T-helper 1 cell treated with Interleukin-12 subunit alpha and Interleukin-12 subunit beta and Interleukin-4 antibody, amounts not matched to agents 30 μg/mL and 1 μg/mL, for 36 hours (primary cell): ENCODE results near the gene DDIT4.
"Not testable (repeated sequence)": the region's sequence is repeated elsewhere in the genome, so short reads cannot be mapped to it uniquely, and the experiment has no call there.

Experiments used
- H3K27ac Mint-ChIP-seq: one replicate; pipeline ENCODE4 v1.8.0; 2021; ENCODE audit warnings: mild to moderate bottlenecking, mixed read lengths
- H3K27me3 Mint-ChIP-seq: one replicate; pipeline ENCODE4 v1.8.0; 2021; ENCODE audit warnings: low read depth, mixed read lengths
- H3K36me3 Mint-ChIP-seq: one replicate; pipeline ENCODE4 v1.8.0; 2021; ENCODE audit warnings: low read depth, mixed read lengths
- H3K4me1 Mint-ChIP-seq: one replicate; pipeline ENCODE4 v1.8.0; 2021; ENCODE audit warnings: low read depth, mixed read lengths
- H3K4me3 Mint-ChIP-seq: one replicate; pipeline ENCODE4 v1.8.0; 2021; ENCODE audit warnings: mild to moderate bottlenecking, moderate library complexity, mixed read lengths
- H3K9me3 Mint-ChIP-seq: one replicate; pipeline ENCODE4 v1.8.0; 2021; ENCODE audit warnings: mixed read lengths

Gene DDIT4

GRCh38 chr10:72285972-72286521 is 12.3 kb downstream of the DDIT4 start:
- no peak overlapping the region for H3K4me3 Mint-ChIP-seq
- H3K27ac Mint-ChIP-seq: peak overlapping the region; percentile 50
- H3K36me3 Mint-ChIP-seq: peaks cover 3% of the 10 kb centered on the region
- peaks cover 32% of the 10 kb centered on the region for H3K4me1 Mint-ChIP-seq
- H3K27me3 Mint-ChIP-seq: no peaks in the 10 kb centered on the region
- peaks cover 4% of the 10 kb centered on the region for H3K9me3 Mint-ChIP-seq

DNA sequence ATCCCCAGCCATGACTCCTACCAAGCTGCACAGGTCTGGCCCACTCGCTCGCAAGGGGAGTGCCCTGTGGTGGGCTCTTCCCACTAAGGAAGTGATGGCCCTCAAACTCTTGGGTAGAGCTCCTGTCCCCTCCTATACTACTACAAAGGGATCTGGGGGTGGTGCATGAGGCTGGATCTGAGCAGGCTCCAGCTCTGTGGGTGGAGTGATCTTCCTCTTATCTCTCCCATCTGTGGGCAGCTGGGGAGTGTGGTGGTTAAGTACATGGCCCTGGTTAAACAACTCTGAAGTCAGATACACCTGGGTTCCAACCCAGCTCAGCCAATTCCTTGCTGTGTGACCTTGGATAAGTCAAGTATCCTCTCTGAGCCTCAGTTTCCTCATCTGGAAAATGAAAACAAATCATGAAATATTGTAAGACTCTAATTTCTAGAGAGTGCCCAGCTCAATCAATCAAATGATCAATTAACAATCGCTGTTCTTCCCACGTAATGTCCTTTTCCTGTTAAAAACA is 17.4 kb downstream of the DDIT4 start:
- H3K27ac Mint-ChIP-seq: peak overlapping the region; percentile 79
- H3K4me3 Mint-ChIP-seq: peak overlapping the region; percentile 63
- H3K4me1 Mint-ChIP-seq: peaks cover 53% of the 10 kb centered on the region
- peaks cover 3% of the 10 kb centered on the region for H3K36me3 Mint-ChIP-seq
- no peaks in the 10 kb centered on the region for H3K27me3 Mint-ChIP-seq
- peaks cover 4% of the 10 kb centered on the region for H3K9me3 Mint-ChIP-seq

DNA sequence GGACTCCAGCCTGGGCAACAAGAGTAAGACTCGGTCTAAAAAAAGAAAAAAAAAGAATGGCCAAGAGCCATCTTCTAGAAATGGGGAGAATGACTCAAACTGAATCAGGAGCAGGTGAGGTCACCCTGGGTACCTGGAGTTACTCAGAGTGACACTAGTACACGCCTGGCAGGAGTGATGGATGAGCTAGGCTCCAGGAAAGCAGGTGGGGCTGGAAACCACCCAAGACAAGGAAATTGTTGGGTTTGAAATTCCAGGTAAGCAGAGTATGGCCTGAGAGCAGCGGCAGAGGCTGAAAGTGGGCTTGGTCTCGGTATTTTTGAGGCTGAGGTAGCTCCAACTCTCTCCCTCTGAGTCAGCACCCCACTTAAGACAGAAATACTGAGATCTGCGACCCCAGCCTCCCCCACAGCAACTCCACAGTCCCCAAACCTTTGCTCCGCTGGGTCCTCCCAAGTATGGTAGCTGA is 18.5 kb downstream of the DDIT4 start:
- H3K36me3 Mint-ChIP-seq: peaks cover 6% of the 10 kb centered on the region
- H3K27ac Mint-ChIP-seq: peak overlapping the region; percentile 93
- peaks cover 52% of the 10 kb centered on the region for H3K4me1 Mint-ChIP-seq
- H3K4me3 Mint-ChIP-seq: peak overlapping the region; percentile 64
- no peaks in the 10 kb centered on the region for H3K9me3 Mint-ChIP-seq
- H3K27me3 Mint-ChIP-seq: no peaks in the 10 kb centered on the region

DNA sequence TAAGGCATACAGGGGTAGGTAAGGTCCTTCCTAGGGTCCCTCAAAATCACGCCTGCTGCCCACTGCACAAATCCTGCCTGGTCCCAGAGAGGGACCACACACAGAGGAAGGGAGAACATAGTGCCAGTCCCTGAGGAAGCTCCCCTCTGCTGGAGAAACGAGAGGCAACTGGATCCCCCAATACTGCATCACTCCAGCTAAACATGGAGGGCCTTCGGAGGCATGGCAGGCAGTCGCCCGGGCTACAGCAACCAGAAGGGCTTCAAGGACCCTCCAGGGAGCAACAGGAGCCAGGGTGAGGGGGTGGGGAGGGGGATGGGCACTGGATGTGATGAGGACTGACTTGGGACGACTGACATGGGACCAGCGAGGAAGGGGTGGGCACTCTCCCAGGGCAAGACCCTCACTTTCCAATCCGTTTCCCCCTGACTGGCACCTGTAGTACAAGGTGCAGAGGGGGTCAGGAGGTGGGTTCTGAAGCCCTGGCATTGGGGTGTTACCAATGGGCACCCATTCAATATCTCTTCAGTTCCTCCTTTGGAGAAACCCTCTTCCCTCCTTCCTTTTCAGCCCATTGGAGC is 21.7 kb downstream of the DDIT4 start:
- peaks cover 9% of the 10 kb centered on the region for H3K36me3 Mint-ChIP-seq
- H3K9me3 Mint-ChIP-seq: no peaks in the 10 kb centered on the region
- peak overlapping the region; percentile 35 for H3K4me3 Mint-ChIP-seq
- H3K4me1 Mint-ChIP-seq: peaks cover 63% of the 10 kb centered on the region
- H3K27me3 Mint-ChIP-seq: no peaks in the 10 kb centered on the region
- H3K27ac Mint-ChIP-seq: peak overlapping the region; percentile 100

DNA sequence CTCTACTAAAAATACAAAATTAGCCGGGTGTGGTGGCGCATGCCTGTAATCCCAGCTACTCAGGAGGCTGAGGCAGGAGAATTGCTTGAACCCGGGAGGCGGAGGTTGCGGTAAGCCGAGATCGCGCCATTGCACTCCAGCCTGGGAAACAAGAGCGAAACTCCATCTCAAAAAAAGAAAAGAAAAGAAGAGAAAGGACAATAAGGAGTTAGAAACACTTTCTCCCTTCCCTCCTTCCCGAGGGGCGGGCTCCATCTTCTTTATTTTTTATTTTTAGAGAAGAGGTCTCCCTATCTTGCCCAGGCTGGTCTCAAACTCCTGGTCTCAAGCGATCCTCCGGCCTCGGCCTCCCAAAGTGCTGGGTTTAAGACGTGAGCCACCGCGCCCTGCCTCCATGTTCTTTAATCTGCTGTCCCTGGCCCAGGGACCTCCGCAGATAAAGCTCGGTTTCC is 23.1 kb downstream of the DDIT4 start:
- not testable (repeated sequence) for H3K27me3 Mint-ChIP-seq, H3K36me3 Mint-ChIP-seq, H3K9me3 Mint-ChIP-seq
- Mint-ChIP-seq H3K4me1 (peaks cover 59% of the 10 kb centered on the region), H3K27ac (peak overlapping the region; percentile 100), H3K4me3 (peak overlapping the region; percentile 92)

GRCh38 chr10:72297281-72297804 is 23.6 kb downstream of the DDIT4 start:
- Mint-ChIP-seq H3K27me3 (no peaks in the 10 kb centered on the region), H3K27ac (peak overlapping the region; percentile 100), H3K4me3 (peak overlapping the region; percentile 92), H3K36me3 (peaks cover 9% of the 10 kb centered on the region), H3K4me1 (peaks cover 55% of the 10 kb centered on the region), H3K9me3 (no peaks in the 10 kb centered on the region)

DNA sequence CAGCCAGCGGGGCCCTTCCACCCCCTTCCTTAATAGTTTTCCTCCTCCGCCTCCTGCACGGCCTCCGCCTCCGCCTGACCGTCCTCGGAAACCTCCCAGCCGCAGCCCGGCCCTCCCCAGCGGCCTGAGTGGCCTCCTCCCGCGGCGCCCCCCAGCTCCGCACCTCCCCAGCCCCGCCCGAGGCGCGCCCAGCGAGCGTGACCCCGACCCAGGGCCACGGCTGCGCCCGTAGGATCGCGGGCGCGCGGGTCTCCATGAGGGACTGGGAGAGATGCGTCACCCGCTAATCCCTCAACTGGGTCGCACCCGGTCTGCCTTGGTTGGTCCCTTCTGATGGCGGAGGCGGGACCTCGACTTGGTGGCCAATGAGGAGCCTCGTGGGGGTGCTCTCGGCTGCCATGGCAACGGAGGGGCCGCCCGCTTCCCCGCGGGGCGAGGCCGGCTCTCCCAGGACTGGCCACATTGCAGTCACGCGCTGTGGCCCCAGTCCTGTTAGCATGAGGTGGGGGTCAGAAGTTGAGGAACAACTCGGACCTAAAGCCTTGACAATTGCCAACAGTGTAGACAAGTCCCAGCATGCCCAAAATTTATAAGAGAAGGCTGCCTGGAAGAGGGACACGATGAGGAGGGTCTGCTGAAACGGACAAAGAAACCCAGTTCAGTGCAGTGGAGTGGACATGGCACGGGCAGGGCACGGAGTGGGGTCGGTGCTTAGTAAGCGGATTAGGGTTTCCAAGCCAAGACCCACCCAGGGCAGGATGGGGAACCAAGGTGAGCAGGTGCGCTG is 24.3 kb downstream of the DDIT4 start:
- no peaks in the 10 kb centered on the region for H3K27me3 Mint-ChIP-seq
- peaks cover 48% of the 10 kb centered on the region for H3K4me1 Mint-ChIP-seq
- H3K9me3 Mint-ChIP-seq: no peaks in the 10 kb centered on the region
- H3K4me3 Mint-ChIP-seq: peak overlapping the region; percentile 92
- H3K27ac Mint-ChIP-seq: peak overlapping the region; percentile 100
- peaks cover 9% of the 10 kb centered on the region for H3K36me3 Mint-ChIP-seq

- Mint-ChIP-seq H3K27ac (peak overlapping the region; percentile 100), H3K4me3 (peak overlapping the region; percentile 92), H3K27me3 (no peaks in the 10 kb centered on the region), H3K9me3 (no peaks in the 10 kb centered on the region), H3K4me1 (peaks cover 44% of the 10 kb centered on the region), H3K36me3 (peaks cover 9% of the 10 kb centered on the region)
These were observed 25.1 kb downstream of the DDIT4 start for GRCh38 chr10:72298592-72299519.

GRCh38 chr10:72303424-72304128 is 29.9 kb downstream of the DDIT4 start:
- H3K27ac Mint-ChIP-seq: peak overlapping the region; percentile 49
- H3K4me1 Mint-ChIP-seq: peaks cover 41% of the 10 kb centered on the region
- H3K9me3 Mint-ChIP-seq: no peaks in the 10 kb centered on the region

GRCh38 chr10:72306215-72306760 is 32.6 kb downstream of the DDIT4 start:
- H3K27ac Mint-ChIP-seq: peak overlapping the region; percentile 92
- H3K4me3 Mint-ChIP-seq: no peak overlapping the region
- H3K36me3 Mint-ChIP-seq: no peaks in the 10 kb centered on the region
- no peaks in the 10 kb centered on the region for H3K9me3 Mint-ChIP-seq
- H3K4me1 Mint-ChIP-seq: peaks cover 50% of the 10 kb centered on the region
- no peaks in the 10 kb centered on the region for H3K27me3 Mint-ChIP-seq

More at GRCh38 chr10:72303424-72304128, 29.9 kb downstream of the DDIT4 start:
- H3K36me3 Mint-ChIP-seq: no peaks in the 10 kb centered on the region
- no peak overlapping the region for H3K4me3 Mint-ChIP-seq
- H3K27me3 Mint-ChIP-seq: no peaks in the 10 kb centered on the region

DNA sequence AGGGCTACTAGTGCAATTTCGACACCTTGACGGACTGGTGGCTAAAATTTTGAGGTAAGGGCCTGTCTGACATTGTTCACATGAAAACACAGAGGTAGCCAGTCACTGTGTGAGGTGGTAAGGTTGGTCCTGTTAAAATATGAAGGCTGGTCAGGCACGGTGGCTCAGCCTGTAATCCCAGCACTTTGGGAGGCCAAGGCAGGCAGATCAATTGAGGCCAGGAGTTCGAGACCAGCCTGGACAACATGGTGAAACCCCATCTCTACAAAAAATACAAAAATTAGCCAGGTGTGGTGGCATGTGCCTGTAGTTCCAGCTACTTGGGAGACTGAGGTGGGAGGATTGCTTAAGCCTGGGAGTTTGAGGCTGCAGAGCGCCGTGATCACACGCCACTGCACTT is 34.0 kb downstream of the DDIT4 start:
- not testable (repeated sequence) for H3K4me3 Mint-ChIP-seq, H3K27me3 Mint-ChIP-seq, H3K36me3 Mint-ChIP-seq, H3K9me3 Mint-ChIP-seq
- peak overlapping the region; percentile 77 for H3K27ac Mint-ChIP-seq
- peaks cover 54% of the 10 kb centered on the region for H3K4me1 Mint-ChIP-seq

DNA sequence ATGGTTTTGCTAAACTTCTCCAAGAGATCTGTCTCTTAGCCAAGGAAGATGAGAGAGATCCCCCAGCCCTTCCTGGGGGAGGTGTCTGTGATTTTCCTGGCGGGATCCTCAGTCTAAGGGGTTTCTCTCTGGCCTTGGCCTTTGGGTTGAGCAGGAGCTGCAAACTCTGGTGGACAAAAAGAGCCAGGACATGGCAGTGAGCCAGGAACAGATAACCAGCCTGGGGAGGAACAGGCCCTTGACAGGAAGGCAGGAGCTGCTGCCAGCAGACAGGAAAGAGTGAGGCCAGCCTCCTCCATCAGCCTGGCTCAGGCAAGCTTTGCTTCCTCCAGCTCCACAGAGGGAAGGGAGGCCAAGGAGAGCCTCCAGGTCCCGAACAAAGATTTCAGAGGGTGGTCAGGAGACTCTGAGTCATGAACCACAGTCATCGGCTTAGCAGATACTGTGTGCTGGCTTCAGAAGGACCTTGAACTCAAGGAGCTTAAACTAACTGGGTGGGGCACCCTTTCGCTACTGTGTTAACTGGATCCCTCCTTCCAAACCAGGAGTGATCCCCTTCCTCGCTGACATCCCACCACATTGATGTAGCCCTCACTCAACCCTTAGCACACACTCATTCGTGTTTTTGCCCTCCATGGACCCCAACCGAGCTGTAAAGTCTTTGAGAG is 34.7 kb downstream of the DDIT4 start:
- H3K9me3 Mint-ChIP-seq: no peaks in the 10 kb centered on the region
- no peak overlapping the region for H3K4me3 Mint-ChIP-seq
- H3K27ac Mint-ChIP-seq: peak overlapping the region; percentile 77
- H3K36me3 Mint-ChIP-seq: no peaks in the 10 kb centered on the region
- H3K4me1 Mint-ChIP-seq: peaks cover 57% of the 10 kb centered on the region
- H3K27me3 Mint-ChIP-seq: no peaks in the 10 kb centered on the region
